D721Med (cell line): ENCODE data around the gene HSPB6.

Source experiments
- DNase-seq: peaks from one replicate; pipeline ENCODE4 v3.0.0; 2011; ENCODE audit warnings: low spot score; ENCODE audit not compliant: insufficient read length
- FAIRE-seq: peaks from 2 replicates; lab custom pipeline; 2011; peaks lifted over from hg19 to GRCh38; lab: Jason Lieb, UNC
- TF ChIP-seq, protein P1 (sequence below): IDR thresholded peaks from 2 replicates; pipeline ENCODE4 v1.5.1; 2012; ENCODE audit warnings: mild to moderate bottlenecking, control low read depth; ENCODE audit not compliant: insufficient read depth; ENCODE audit errors: missing control alignments

Gene HSPB6

DNA sequence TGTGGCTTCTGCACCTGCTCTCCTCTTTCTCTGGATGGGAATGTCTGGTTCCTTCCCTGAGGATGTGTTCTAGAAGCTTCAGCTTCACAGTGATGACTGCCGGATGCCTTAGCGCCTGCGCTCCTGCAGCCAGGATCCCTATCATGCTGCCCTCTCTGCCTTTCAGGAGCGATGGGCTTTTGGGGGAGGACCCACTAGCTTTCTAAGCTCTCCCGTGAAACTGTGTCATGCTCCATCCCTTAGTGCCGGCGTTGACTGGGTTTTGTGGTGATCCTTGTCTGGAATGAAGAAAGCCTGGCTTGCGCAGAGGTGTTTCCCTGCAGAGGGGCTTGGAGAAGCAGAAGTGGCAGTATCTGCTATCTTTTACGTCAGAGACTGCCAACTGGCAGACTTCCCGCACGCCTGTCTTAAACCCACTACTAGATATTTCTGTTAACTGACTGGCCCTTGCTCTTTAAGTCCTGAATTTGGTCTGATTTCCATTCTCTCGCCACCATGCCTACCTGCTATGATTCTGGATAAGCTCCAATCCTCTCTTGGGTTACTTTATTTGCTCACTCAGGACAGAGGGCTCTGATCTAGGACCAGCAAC, 42.8 kb downstream of the HSPB6 start:
- no peak for FAIRE-seq

DNA sequence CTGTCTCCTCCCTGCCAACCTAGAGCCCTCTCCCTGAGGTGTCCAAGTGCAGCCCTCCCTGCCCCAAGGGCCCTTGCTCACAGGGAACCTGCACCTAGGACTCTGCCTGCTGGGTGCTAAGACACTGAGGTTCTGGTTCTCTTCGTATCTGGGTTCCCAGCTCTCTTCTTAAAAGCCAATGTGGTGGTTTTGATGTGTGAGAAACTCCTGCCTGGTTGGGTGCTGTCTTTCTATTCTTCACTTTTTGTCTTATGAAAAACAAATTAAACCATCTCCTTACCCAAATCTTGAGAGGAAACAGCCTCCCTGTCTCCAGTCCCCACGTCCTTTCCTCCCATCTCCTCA, 43.4 kb downstream of the HSPB6 start:
- FAIRE-seq: no peak
- TF ChIP-seq, protein P1, sequence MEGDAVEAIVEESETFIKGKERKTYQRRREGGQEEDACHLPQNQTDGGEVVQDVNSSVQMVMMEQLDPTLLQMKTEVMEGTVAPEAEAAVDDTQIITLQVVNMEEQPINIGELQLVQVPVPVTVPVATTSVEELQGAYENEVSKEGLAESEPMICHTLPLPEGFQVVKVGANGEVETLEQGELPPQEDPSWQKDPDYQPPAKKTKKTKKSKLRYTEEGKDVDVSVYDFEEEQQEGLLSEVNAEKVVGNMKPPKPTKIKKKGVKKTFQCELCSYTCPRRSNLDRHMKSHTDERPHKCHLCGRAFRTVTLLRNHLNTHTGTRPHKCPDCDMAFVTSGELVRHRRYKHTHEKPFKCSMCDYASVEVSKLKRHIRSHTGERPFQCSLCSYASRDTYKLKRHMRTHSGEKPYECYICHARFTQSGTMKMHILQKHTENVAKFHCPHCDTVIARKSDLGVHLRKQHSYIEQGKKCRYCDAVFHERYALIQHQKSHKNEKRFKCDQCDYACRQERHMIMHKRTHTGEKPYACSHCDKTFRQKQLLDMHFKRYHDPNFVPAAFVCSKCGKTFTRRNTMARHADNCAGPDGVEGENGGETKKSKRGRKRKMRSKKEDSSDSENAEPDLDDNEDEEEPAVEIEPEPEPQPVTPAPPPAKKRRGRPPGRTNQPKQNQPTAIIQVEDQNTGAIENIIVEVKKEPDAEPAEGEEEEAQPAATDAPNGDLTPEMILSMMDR: no peak
- DNase-seq: no peak

More for the DNA sequence above, 42.8 kb downstream of the HSPB6 start:
- no peak for DNase-seq
- TF ChIP-seq, protein P1: no peak

DNA sequence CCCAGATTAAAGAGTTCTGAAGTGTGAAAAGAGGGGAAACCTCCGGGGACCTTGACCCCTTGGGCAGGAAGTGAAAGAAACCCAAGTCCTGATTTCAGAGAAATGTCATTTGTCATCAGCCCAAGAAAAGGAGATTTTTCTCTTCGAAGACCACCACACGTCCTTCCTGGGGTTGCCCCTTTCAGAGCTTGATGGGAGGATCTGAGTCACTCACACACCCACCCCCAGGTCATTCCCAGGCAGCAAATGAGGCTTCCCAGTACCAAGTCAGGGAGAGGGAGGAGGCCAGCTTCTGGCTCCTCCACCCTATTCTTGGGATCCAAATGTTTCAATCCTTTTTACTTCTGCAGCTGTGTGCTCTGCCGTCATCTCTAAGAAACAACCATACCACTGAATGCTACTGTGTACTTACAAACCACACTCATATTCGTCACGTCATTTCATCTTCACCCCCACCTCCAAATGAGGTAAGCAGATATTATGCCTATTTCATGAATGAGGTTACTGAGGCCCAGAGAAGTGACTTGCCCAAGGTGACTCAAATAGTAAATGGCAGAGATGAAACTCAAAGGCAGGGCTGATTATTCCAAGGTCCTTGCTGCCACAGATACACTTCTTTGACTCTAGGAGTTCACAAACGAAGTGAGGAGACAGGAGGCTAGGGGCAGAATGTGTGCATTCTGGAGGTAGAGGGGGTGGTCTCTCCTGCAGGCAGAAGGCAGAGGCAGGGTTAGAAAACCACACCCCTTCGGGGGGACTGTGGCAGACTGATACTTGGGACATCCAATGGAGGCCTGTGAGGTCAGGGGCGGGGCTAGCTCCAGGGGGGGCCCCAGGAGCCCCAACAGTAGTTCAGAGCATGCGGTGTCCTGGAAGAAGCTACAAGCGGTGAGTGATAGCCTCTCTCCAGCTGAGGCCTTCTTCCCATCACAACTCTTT, 44.0 kb downstream of the HSPB6 start:
- FAIRE-seq: no peak

DNA sequence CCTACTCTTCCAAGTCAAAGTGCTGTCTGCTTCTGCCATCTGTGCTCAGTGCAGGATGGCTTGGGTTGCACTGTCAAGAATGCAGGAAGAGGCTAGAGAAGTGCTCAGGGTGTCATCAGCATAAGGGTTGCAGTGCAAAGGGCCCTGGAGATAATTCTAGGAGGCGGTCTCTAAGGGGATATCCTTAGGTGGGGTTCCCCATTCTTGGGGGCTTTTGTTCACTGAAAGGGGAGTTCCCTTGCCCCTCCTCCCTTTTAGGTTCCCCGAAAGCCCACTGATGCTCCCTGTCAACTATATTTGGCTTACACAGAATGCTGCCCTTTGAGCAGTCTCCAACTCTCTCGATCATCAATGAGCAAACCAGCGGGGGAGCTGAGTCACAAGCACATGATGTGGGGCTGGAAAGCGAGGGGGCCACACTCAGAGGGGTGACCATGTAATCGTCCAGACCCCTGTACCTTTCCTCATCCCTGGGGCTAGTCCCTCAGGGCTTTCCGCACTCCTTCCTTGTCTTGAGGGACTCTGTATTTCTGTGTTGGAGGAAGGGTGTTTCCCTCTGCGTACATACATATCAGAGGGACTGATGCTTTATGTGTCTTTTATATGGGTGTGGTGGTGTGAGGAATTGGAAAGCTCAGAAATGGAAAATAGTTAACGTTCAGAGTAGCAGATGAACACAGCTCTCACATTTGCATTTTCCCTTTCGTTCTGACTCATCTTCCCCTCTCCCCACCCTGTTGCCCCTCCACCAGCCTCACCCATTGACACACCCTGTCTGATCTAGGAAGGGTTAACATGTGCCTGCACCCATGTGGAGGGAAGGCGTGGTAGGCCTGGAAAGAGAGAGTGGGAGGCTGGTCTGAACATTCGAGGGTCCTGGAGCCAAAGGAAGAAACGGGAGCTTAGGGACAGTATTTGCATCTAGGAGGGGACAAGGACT, 45.8 kb downstream of the HSPB6 start:
- DNase-seq (no peak), FAIRE-seq (no peak)
- TF ChIP-seq, protein P1: no peak

More for the DNA sequence above, 44.0 kb downstream of the HSPB6 start:
- DNase-seq: no peak
- TF ChIP-seq, protein P1: no peak

DNA sequence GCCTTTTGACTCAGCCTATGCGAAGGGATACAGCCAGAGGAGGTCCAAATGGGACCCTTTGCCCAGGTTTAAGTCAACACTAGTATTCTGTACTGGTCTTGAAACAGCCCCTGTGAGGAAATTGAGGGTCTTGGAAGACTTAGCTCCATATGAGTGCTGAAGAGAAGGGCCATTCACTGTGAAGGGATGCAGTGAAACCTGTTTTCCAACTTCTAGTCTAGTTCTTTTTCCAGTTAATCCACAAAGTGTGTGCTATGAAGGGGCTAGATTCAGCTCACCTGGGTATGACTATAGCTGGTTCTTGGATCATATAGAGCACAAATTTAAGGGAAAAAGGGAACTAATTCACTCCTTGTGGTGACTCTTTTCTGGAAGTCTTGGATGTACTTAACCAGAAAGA, 48.4 kb downstream of the HSPB6 start:
- TF ChIP-seq, protein P1: no peak
- DNase-seq: no peak
- no peak for FAIRE-seq
